DOHH2 (cell line): ENCODE measurements around the gene ADIPOR2.

Experiments used
- CTCF ChIP-seq: fragments of 200-600 bp; sonication (generic); IDR thresholded peaks from one replicate; pipeline ENCODE4 v1.5.1; 2014; ENCODE audit warnings: antibody characterized with exemption, mild to moderate bottlenecking, low read depth, low read length; ENCODE audit not compliant: poor library complexity, severe bottlenecking
- EZH2phosphoT487 ChIP-seq: fragments of 200-600 bp; sonication (generic); IDR thresholded peaks from 2 replicates; pipeline ENCODE4 v1.6.1; 2017; ENCODE audit warnings: borderline replicate concordance, mild to moderate bottlenecking, antibody characterized with exemption, low read length, moderate library complexity, mixed read lengths

DNA sequence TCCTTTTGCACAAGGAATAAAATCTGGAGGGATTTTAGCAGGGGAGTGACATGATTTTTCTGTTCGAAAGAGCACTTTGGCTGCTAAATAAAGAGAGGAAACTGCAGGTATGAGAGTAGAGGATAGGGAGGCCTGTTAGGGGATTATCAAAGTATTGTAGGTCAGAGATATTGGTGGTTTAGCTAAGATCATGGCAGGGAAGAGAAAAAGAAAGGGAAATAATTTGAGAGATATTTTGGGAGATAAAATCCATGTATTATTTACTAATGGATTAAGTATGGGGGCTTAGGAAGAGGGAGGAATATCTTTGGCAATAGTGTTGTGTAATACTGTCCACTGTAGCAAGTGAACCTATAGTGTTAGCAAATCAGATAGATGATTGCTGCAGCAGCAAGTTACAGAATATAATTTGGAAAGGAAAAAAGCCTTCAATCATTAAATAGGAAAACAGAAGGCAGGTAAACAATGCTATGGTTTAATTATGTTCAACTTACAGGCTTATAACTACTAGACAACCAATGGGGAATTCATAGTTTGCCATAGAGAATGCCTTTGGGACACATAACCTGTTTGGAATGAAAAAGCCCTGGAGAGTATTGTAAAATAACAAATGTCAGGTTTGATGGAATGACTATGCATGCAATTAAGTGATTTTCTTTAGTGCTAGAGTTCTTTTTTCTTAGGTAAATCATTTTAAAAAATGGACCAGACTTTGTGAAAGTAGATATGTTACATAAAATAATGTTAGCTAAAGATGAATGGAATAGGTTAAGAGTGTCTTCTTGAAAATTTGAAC is 50.5 kb downstream of the ADIPOR2 start:
- TF ChIP-seq CTCF (no peak), EZH2phosphoT487 (no peak)
